HG03064 (cell line): ENCODE data around the gene GTPBP1.
A peak's percentile ranks its signal among the peaks of the same experiment; 100 is the strongest.

Experiments
- ATAC-seq: cut with Tn5 transposase; IDR thresholded peaks from one replicate; pipeline ENCODE4 v1.9.1; 2021; ENCODE audit warnings: low read depth; ENCODE audit not compliant: unreplicated experiment

The GTPBP1 gene

GRCh38 chr22:38755911-38756532 is 50.3 kb downstream of the GTPBP1 start, which contains the start of gene SUN2:
Gene SUN2, minus strand, starts transcription at chr22:38755998. Its CDS starts 3,370 bp downstream, at chr22:38752628.
- ATAC-seq = peak; percentile 53

- ATAC-seq = no peak
Measured at GRCh38 chr22:38756711-38757463, 51.1 kb downstream of the GTPBP1 start.

GRCh38 chr22:38757464-38757757 is 51.7 kb downstream of the GTPBP1 start:
- ATAC-seq = no peak

DNA sequence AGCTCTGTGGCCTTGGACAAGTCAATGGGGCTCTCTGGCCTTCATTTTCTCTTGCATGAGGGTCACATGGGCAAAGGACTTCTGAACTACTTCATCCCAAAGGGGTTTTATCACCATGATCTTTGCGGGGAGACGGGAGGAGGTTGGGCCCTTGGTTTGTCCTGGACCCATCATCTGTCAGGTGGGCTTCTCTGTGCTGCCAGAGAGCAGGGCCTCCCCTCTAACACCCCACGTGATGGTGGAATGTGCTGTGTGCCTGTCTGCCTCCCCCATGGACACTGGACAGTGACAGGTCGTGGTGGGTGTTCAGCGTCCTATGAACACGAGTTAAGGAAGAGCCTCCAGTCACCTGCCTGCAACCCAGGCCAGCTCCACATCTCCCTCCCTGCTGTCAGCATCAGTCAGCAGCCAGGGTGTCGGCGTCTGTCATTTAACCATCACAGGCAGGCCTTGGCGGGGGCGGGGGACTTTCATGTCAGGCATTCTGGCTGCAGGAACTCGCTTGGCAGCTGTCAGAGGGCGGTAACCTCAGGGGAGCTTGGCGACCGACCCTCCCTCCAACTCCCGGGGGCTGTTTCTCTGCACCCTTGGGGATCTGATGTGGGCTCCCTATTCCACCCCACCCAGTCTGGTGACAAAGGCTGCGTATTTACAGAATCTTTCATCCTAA is 52.7 kb downstream of the GTPBP1 start:
- no peak for ATAC-seq

- ATAC-seq = no peak
Measured at GRCh38 chr22:38759005-38759404, 53.3 kb downstream of the GTPBP1 start.

GRCh38 chr22:38760477-38761201 is 54.9 kb downstream of the GTPBP1 start:
- no peak for ATAC-seq

DNA sequence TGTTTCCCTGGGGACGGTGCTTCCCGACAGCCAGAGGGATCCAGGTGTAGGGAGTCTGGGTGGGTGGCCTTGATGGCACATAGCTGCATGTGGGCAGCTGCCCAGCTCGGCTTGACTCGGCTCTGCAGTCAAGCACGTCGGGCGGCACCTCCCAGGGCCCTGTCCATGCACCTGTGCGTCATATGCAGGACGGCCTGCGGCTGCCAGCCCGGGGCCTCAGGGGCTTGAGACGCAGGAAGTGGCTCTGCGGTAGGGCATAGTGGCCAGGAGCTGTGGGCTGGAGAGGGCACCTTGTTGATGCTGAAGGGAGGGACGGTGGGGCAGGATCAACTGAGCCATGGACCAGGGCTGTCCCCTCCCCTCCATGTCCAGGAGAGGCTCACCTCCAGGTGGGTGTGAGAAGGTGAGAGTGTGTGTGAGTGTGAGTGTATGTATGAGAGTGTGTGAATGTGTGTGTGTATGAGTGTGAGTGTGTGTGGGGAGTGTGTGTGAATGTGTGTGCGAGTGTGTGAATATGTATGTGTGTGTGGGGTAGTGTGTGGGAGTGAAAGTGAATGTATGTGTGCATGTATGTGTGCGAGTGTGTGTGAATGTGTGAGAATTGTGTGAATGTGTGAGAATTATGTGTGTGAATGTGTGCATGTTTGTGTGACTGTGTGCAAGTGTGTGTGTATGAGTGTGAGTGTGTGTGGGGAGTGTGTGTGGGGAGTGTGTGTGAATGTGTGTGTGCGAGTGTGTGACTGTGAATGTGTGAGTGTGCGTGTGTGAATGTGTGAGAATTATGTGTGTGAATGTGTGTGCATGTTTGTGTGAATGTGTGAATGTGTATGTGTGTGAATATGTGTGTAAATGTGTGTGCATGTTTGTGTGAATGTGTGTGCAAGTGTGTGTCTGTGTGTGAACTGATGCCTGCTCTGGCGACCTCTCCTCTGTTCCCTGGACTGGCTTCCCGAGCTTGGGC is 55.7 kb downstream of the GTPBP1 start:
- no peak for ATAC-seq

- no peak for ATAC-seq
Measured at GRCh38 chr22:38762551-38762983, 56.8 kb downstream of the GTPBP1 start.

DNA sequence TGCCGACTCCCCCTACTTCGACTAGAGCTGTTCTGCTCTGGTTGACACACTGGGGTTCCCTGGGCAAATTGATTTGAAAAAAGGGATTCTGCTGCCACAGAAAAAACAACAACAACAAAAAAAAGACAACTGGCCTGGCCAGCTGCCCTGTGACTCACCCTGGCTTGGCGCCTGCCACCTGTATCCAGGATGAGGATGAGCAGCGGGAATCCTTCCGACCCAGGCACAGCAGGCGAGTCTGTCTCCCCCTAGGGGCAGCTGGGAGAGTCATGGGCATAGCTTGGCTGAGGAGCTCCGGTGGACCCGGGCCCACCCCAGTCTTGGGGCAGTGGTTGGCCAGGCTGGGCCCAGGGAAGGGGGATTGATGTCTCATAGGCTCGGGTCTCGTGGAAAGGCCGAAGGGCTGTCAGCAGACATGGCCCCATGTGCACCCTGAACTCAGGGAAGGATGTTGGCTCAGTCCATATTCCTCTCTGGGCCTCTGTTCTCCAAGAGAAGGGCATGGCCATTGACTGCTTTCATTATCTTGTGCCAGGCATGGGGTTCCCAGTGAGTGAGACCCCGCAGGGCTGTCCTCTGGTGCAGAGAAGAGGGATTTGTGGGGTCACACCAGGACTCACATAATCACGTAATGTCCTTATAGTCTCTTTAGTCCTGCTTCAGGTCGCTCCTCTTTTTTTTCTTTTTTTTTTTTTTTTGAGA is 60.5 kb downstream of the GTPBP1 start:
- no peak for ATAC-seq

- ATAC-seq = no peak
Measured at GRCh38 chr22:38767313-38767712, 61.6 kb downstream of the GTPBP1 start.

- ATAC-seq = no peak
Measured at GRCh38 chr22:38768036-38768435, 62.3 kb downstream of the GTPBP1 start.

DNA sequence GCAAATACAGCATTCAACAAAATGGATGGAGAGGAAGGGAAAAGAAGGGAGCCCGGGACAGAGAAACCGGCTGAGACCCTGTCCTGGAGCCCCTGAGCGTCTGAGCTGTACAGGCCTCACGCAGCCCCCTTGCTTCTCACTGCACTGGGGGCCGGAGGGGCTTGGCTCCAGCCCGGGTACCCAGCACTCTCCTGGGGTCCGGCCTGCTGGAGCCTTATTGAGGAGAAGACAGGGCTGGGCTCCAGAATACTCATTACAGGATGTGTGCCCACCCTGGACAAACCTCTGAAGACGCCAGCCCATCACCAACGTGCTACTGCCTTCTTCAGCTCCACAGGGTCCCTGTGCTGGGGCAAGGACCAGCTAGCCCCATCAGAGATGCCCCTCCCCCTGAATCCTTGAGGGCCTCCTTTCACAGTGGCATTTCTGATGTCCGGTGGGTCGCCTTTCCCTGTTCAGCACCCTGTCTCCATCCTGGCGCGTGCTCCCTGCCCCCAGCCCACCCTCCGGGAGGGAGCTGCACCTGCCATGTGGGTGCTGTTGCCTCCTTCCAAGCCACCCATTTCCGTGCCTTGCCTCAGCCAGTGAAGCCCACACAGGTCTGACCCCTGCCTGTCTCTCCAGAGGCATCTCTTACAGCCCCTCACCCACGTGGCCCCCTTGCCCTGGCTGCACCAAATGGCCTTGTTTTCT is 64.7 kb downstream of the GTPBP1 start:
- ATAC-seq = no peak

DNA sequence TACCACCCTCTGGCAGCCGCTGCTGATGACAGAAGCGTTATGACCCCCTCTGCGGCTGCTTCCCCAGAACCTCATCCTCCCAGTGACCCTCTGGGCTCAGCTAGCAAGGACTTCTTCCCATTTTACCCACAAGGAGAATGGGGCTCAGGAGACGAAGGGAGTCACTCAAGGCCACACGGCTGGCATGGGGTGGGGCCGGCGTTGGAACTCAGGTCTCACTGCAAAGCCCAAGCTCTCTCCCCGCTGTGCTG is 66.8 kb downstream of the GTPBP1 start:
- no peak for ATAC-seq

DNA sequence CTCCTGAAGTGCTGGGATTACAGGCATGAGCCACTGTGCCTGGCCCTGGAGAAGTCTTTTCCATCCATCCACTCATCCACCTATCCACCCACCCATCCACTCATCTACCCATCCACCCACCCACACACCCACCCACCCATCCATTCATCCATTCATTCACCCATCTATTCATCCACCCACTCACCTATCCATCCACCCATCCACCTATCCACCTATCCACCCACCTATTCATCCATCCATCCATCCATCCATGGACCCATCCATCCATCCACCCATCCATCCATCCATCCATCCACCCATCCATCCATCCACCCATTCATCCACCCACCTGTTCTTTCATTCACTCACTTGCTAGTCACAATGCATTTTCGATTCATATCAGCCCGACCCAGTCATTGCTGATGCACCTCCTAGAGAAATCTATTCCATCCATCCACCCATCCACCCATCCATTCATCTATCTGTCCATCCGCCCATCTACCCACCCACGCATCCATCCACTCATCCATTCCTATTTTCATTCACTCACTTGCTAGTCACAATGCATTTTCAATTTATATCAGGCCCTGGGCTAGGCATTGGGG is 67.7 kb downstream of the GTPBP1 start:
- ATAC-seq = no peak

DNA sequence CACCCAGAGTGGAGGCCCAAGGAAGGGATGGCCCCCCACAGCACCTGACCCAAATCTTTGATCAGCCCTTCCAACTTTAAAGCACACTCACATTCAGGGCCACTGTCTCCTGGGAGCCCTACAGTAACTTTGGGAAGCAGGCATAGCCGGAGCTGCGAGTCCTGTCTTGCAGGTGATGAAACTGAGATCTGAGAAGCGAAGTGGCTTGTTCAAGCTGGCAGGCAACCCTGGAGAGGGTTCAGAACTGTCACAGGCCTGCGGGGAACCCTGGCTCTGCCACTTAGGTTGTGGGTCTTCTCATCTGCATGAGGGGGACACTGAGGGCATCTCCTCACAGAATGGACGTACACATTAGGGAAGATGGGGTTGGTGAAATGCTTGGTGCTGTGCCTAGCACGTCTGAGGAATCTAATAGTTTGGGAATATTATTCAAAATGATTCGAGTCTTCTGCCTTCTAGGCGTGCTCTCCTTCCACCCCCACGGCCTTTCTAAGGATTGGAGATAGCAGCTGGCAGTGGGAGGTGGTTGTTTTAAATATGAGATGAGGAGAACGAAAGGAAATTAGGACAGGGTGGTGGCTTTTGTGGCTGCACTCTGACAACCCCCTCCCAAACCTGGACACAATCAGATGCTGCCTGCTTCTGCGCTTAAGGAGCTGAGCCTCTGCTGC is 68.9 kb downstream of the GTPBP1 start:
- no peak for ATAC-seq

DNA sequence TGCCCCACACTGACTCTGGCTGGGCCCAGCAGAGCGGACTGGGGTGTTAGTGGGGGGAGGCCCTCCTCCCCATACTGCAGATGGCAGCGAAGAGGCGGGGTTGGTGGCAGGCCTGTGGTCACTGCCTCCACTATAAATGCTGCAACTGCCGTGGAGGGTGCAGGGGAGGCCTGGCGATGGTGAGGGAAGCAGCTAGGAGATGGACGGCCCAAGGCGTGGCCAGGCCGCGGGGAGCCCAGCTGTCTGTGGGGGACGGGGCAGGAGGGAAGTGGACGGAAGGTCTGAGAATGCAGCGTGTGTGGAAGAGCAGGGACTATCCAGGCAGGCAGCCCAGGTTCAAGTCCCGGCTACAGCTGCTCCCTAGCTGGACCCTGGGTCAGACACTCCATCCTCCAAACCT is 69.9 kb downstream of the GTPBP1 start:
- ATAC-seq = no peak

DNA sequence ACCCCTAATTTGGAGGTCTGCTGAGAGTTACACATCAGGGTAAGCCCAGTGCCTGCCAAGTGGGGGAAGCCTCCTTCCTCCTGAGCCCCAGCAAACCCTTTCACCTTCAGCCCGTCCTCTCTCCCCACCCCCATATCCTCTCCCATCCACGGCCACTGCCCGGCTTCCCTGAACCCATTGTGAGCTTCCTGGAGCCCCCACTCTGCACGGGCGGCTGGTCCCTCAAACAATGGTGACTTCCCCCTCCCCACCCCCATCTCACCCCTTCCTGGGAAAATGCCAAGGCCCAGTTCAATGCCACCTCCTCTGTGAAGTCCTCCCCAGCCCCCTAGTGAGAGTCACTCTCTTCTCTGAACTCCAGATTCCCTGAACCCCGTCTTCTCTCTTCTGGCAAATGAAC is 70.3 kb downstream of the GTPBP1 start:
- ATAC-seq = no peak

DNA sequence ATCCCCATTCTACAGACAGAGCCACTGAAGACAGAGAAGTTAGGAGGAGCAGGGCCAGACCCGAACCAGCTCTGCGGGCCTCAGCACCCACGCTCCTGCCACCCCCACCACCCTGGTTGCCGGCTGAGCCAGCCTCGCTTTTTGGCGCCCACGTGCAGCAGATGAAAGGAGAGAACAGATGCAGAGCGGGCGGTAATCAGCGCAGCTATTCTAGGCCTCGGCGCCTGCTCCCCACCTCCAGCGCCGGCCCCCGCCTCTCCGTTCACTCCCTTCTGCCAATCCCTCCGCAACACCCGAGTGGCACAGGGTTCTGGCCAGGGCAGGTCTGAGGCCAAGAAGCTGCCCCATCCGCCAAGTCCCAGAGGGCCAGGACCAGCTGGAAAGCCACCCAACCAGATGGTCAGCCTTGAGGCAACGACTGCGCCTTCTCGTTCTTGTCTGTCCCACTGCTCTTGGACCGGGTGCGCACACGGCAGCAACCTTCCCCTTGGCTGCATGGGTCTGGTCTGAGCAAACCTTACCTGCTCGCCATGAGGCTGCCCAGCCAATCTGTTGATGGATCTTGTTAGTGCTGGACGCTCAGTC is 71.4 kb downstream of the GTPBP1 start:
- ATAC-seq = no peak
